ENCODE data around the gene IFI44.

Gene IFI44

GRCh38 chr1:78604643-78605042 is 45.0 kb upstream of the IFI44 start:
- Histone ChIP-seq H3K9ac (ENCODE audit: low read length) (no peak overlapping the region), H3K27ac (ENCODE audit: low read depth, low read length, poor library complexity, severe bottlenecking) (no peak overlapping the region), H3K79me2 (ENCODE audit: insufficient read depth, low read length) (no peaks in the 10 kb centered on the region), H3K9me3 (ENCODE audit: low read length) (no peaks in the 10 kb centered on the region), H2AFZ (ENCODE audit: low read length) (no peak overlapping the region), H3F3A (ENCODE audit: insufficient read depth, low read length) (no peaks in the 10 kb centered on the region), H4K20me1 (ENCODE audit: insufficient read depth, low read length) (no peaks in the 10 kb centered on the region), H3K4me1 (ENCODE audit: insufficient read depth, low read length, severe bottlenecking) (no peaks in the 10 kb centered on the region), H3K4me2 (ENCODE audit: low read length) (no peak overlapping the region), H3K27me3 (ENCODE audit: insufficient read depth, low read length) (no peaks in the 10 kb centered on the region), H3K36me3 (ENCODE audit: insufficient read depth, low read length) (no peaks in the 10 kb centered on the region), H3K4me3 (ENCODE audit: low read depth, low read length, poor library complexity, severe bottlenecking) (no peak overlapping the region), H3K9me2 (ENCODE audit: low read depth, low read length) (no peaks in the 10 kb centered on the region)
- TF ChIP-seq EZH2 (IDR thresholded peaks at IDR 0.05; ENCODE audit: borderline replicate concordance, low read length): no peak
- no peak for TF ChIP-seq CTCF (IDR thresholded peaks at IDR 0.05; ENCODE audit: low read length)

- Histone ChIP-seq H3K9ac (ENCODE audit: low read length) (no peak overlapping the region), H3K4me1 (ENCODE audit: insufficient read depth, low read length, severe bottlenecking) (no peaks in the 10 kb centered on the region), H3K79me2 (ENCODE audit: insufficient read depth, low read length) (no peaks in the 10 kb centered on the region), H4K20me1 (ENCODE audit: insufficient read depth, low read length) (no peaks in the 10 kb centered on the region), H3K36me3 (ENCODE audit: insufficient read depth, low read length) (no peaks in the 10 kb centered on the region), H3K27me3 (ENCODE audit: insufficient read depth, low read length) (no peaks in the 10 kb centered on the region), H3K9me3 (ENCODE audit: low read length) (no peaks in the 10 kb centered on the region), H3F3A (ENCODE audit: insufficient read depth, low read length) (no peaks in the 10 kb centered on the region), H3K27ac (ENCODE audit: low read depth, low read length, poor library complexity, severe bottlenecking) (no peak overlapping the region), H2AFZ (ENCODE audit: low read length) (no peak overlapping the region), H3K9me2 (ENCODE audit: low read depth, low read length) (no peaks in the 10 kb centered on the region), H3K4me2 (ENCODE audit: low read length) (no peak overlapping the region), H3K4me3 (ENCODE audit: low read depth, low read length, poor library complexity, severe bottlenecking) (no peak overlapping the region)
- TF ChIP-seq EZH2 (IDR thresholded peaks at IDR 0.05; ENCODE audit: borderline replicate concordance, low read length) (no peak), CTCF (IDR thresholded peaks at IDR 0.05; ENCODE audit: low read length) (no peak)
These were observed 43.4 kb upstream of the IFI44 start for GRCh38 chr1:78606274-78606673.

- Histone ChIP-seq H4K20me1 (ENCODE audit: insufficient read depth, low read length) (no peaks in the 10 kb centered on the region), H3K9me3 (ENCODE audit: low read length) (no peaks in the 10 kb centered on the region), H3K9ac (ENCODE audit: low read length) (no peak overlapping the region), H3K27ac (ENCODE audit: low read depth, low read length, poor library complexity, severe bottlenecking) (no peak overlapping the region), H3K9me2 (ENCODE audit: low read depth, low read length) (no peaks in the 10 kb centered on the region), H3K27me3 (ENCODE audit: insufficient read depth, low read length) (no peaks in the 10 kb centered on the region), H3K36me3 (ENCODE audit: insufficient read depth, low read length) (no peaks in the 10 kb centered on the region), H3F3A (ENCODE audit: insufficient read depth, low read length) (no peaks in the 10 kb centered on the region), H3K4me3 (ENCODE audit: low read depth, low read length, poor library complexity, severe bottlenecking) (no peak overlapping the region), H2AFZ (ENCODE audit: low read length) (no peak overlapping the region), H3K79me2 (ENCODE audit: insufficient read depth, low read length) (no peaks in the 10 kb centered on the region), H3K4me2 (ENCODE audit: low read length) (no peak overlapping the region), H3K4me1 (ENCODE audit: insufficient read depth, low read length, severe bottlenecking) (no peaks in the 10 kb centered on the region)
- no peak for TF ChIP-seq EZH2 (IDR thresholded peaks at IDR 0.05; ENCODE audit: borderline replicate concordance, low read length)
- peak; percentile 55 for TF ChIP-seq CTCF (IDR thresholded peaks at IDR 0.05; ENCODE audit: low read length)
These were observed 42.2 kb upstream of the IFI44 start for GRCh38 chr1:78607334-78607927.
